Peyer's patch (tissue), 4 donors: Measurements from ENCODE around the gene KIT.

Experiments used
- CTCF ChIP-seq, 6 experiments: fragments of 450-650 bp in 4 of 6; fragments of 200-600 bp in 2 of 6; sonication (generic) in 1 of 6; IDR thresholded peaks; one replicate each; pipeline ENCODE4 v1.5.1; 2017 to 2019; ENCODE audit warnings: antibody characterized with exemption in 6 of 6, mild to moderate bottlenecking in 3 of 6, moderate library complexity in 1 of 6
- POLR2A ChIP-seq, 2 donors: fragments of 450-650 bp; IDR thresholded peaks; one replicate each; pipeline ENCODE4 v1.5.1; 2017; ENCODE audit warnings: antibody characterized with exemption in 2 of 2, mild to moderate bottlenecking in 2 of 2, moderate library complexity in 2 of 2

- TF ChIP-seq POLR2A (IDR thresholded peaks at IDR 0.05) (no peak), CTCF (IDR thresholded peaks at IDR 0.05) (no peak)
Measured at GRCh38 chr4:54659313-54659712, 1.6 kb downstream of the KIT start.
